Calu3 (cell line): Measurements from ENCODE around the gene DSCAM. TPM values are rescaled to one million over a fixed set of nuclear protein-coding genes. Genes with fewer than 3 reads are reported as not detected.

Experiments
- BruUV-seq: library from RNA; stranded (reverse); fragments of 400-500 nt; replicated peaks from 2 replicates; lab custom pipeline; 2021; lab: Mats Ljungman, UMichigan
- CTCF ChIA-PET: fragments of 300-600 bp; sonication (Branson Sonifier 250); formaldehyde crosslinking; loops from one replicate; lab custom pipeline; 2022; ENCODE audit warnings: antibody characterized with exemption; lab: Charles Lee
- DNase-seq: peaks from one replicate; pipeline ENCODE4 v3.0.0; 2022
- H3K27ac Mint-ChIP-seq: one replicate; pipeline ENCODE4 v1.8.0; 2022; ENCODE audit warnings: mixed read lengths; ENCODE audit not compliant: unreplicated experiment
- H3K27me3 Mint-ChIP-seq: one replicate; pipeline ENCODE4 v1.8.0; 2022; ENCODE audit warnings: mixed read lengths; ENCODE audit not compliant: unreplicated experiment
- H3K36me3 Mint-ChIP-seq: one replicate; pipeline ENCODE4 v1.8.0; 2022; ENCODE audit warnings: mild to moderate bottlenecking, moderate library complexity, mixed read lengths; ENCODE audit not compliant: insufficient read depth, unreplicated experiment
- H3K4me1 Mint-ChIP-seq: one replicate; pipeline ENCODE4 v1.8.0; 2022; ENCODE audit warnings: mild to moderate bottlenecking, low read depth, mixed read lengths; ENCODE audit not compliant: unreplicated experiment
- H3K4me3 Mint-ChIP-seq: one replicate; pipeline ENCODE4 v1.8.0; 2022; ENCODE audit warnings: mild to moderate bottlenecking, low read depth, moderate library complexity, mixed read lengths; ENCODE audit not compliant: unreplicated experiment
- H3K9me3 Mint-ChIP-seq: one replicate; pipeline ENCODE4 v1.8.0; 2022; ENCODE audit warnings: low read depth, mixed read lengths; ENCODE audit not compliant: unreplicated experiment
- intact Hi-C: fragments of 100-400 bp; cut with micrococcal nuclease; formaldehyde crosslinking; loops from one replicate; pipeline ENCODE4 v1.10.0; 2022; ENCODE audit not compliant: unreplicated experiment
- total RNA-seq: library from RNA; stranded (reverse); gene quantifications from 2 replicates; pipeline ENCODE4 v1.2.3, GENCODE V29; 2022
- TF ChIP-seq, protein P1 (sequence below): fragments of 200-600 bp; IDR thresholded peaks from one replicate; pipeline ENCODE4 v1.8.0; 2022; ENCODE audit warnings: antibody characterized with exemption; ENCODE audit not compliant: unreplicated experiment

The DSCAM gene
- total RNA-seq, 1 experiment from 2014 or later, result not detected

- no peak overlapping the region for H3K27ac Mint-ChIP-seq
- no peaks in the 10 kb centered on the region for H3K36me3 Mint-ChIP-seq
- H3K4me3 Mint-ChIP-seq, result no peak overlapping the region
- no peak for DNase-seq
- TF ChIP-seq, protein P1, sequence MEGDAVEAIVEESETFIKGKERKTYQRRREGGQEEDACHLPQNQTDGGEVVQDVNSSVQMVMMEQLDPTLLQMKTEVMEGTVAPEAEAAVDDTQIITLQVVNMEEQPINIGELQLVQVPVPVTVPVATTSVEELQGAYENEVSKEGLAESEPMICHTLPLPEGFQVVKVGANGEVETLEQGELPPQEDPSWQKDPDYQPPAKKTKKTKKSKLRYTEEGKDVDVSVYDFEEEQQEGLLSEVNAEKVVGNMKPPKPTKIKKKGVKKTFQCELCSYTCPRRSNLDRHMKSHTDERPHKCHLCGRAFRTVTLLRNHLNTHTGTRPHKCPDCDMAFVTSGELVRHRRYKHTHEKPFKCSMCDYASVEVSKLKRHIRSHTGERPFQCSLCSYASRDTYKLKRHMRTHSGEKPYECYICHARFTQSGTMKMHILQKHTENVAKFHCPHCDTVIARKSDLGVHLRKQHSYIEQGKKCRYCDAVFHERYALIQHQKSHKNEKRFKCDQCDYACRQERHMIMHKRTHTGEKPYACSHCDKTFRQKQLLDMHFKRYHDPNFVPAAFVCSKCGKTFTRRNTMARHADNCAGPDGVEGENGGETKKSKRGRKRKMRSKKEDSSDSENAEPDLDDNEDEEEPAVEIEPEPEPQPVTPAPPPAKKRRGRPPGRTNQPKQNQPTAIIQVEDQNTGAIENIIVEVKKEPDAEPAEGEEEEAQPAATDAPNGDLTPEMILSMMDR, result no peak
- BruUV-seq, result no TSS peak
- intact Hi-C loops, result no loop called here
- H3K9me3 Mint-ChIP-seq, result peaks cover 11% of the 10 kb centered on the region
- H3K27me3 Mint-ChIP-seq, result no peaks in the 10 kb centered on the region
- CTCF ChIA-PET, result no interaction called here
- H3K4me1 Mint-ChIP-seq, result no peaks in the 10 kb centered on the region
Measured at GRCh38 chr21:40016234-40016633, 830.7 kb downstream of the DSCAM start.

DNA sequence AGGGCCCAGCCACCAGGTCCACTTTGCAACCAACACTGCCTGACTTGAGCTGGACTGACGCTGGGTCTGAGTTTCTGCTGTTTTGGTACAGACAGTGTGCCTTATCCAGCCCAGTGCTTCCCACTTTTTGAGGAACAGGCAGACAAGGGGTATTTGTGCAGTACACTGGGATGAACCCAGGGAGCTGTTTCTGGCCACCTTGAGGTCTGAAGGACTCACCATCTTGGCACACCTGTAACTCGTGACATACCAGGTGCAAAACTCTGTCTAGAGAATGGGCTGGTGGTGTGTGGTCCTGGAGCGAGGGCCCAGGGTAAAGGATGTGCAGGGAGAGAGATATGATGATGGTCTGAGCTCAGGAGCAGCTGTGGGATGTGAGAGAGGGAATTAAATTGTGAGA, 831.1 kb downstream of the DSCAM start:
- Mint-ChIP-seq H3K4me1 (no peaks in the 10 kb centered on the region), H3K9me3 (peaks cover 11% of the 10 kb centered on the region), H3K4me3 (no peak overlapping the region), H3K27ac (no peak overlapping the region), H3K36me3 (no peaks in the 10 kb centered on the region), H3K27me3 (no peaks in the 10 kb centered on the region)
- no TSS peak for BruUV-seq
- TF ChIP-seq, protein P1, result no peak
- DNase-seq, result no peak
- CTCF ChIA-PET, result no interaction called here
- intact Hi-C loops, result no loop called here

- peaks cover 4% of the 10 kb centered on the region for H3K9me3 Mint-ChIP-seq
- intact Hi-C loops, result no loop called here
- BruUV-seq, result no TSS peak
- DNase-seq, result no peak
- H3K4me1 Mint-ChIP-seq, result no peaks in the 10 kb centered on the region
- CTCF ChIA-PET, result no interaction called here
- no peaks in the 10 kb centered on the region for H3K27me3 Mint-ChIP-seq
- TF ChIP-seq, protein P1, result no peak
- no peak overlapping the region for H3K27ac Mint-ChIP-seq
- H3K4me3 Mint-ChIP-seq, result no peak overlapping the region
- no peaks in the 10 kb centered on the region for H3K36me3 Mint-ChIP-seq
Measured at GRCh38 chr21:40014394-40014793, 832.6 kb downstream of the DSCAM start.

DNA sequence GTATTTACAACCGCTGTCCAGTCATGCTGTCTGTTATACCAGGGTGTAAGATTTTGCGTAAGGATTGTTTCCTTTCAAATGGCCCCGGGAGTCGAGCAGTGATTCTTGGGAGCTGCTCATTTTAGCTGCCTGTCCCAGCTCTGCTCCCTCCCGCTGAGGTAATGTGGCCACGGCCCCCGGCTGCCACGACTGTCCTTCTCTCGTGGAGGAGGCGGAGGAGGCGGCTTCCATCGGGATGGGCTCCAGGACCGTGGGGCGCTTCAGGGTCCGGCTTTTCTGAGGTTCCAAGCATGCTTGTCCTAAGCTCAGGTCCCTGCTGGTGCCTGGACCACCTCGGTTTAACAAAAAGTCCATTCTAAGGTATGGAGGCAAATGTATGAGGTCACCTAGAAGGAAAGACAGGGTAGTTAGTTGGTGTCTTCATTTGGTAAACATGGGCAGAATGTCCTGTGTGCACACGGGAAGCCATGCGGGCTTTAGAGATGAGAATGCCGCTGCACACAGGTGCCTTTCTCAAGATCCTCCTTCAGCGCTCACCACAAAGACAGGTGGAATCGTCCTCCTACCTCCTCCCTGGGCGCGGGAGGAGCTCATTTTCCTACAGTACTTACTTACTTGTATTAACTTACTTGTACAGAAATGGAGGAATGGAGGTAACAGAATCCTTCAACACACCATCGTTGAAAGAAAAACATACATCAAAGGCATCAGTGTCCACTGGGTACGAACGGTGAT, 833.8 kb downstream of the DSCAM start:
- Mint-ChIP-seq H3K4me3 (no peak overlapping the region), H3K9me3 (peaks cover 6% of the 10 kb centered on the region)

More for the DNA sequence above, 833.8 kb downstream of the DSCAM start:
- TF ChIP-seq, protein P1, result no peak
- no peaks in the 10 kb centered on the region for H3K4me1 Mint-ChIP-seq
- H3K27me3 Mint-ChIP-seq, result no peaks in the 10 kb centered on the region
- no peak overlapping the region for H3K27ac Mint-ChIP-seq
- DNase-seq, result no peak
- CTCF ChIA-PET, result no interaction called here
- H3K36me3 Mint-ChIP-seq, result no peaks in the 10 kb centered on the region
- no TSS peak for BruUV-seq
- intact Hi-C loops, result no loop called here
